Loucy (cell line): ENCODE measurements around the gene HMGXB3.

ENCODE experiments used
- EZH2phosphoT487 ChIP-seq: fragments of 200-600 bp; IDR thresholded peaks from 2 replicates; pipeline ENCODE4 v1.6.1; 2018; ENCODE audit warnings: antibody characterized with exemption, mild to moderate bottlenecking, moderate library complexity, borderline replicate concordance
- TF ChIP-seq, protein P1 (sequence below): fragments of 200-600 bp; sonication (generic); conservative IDR thresholded peaks from 2 replicates; pipeline ENCODE4 v1.5.1; 2014; ENCODE audit warnings: mild to moderate bottlenecking, antibody characterized with exemption, low read length

DNA sequence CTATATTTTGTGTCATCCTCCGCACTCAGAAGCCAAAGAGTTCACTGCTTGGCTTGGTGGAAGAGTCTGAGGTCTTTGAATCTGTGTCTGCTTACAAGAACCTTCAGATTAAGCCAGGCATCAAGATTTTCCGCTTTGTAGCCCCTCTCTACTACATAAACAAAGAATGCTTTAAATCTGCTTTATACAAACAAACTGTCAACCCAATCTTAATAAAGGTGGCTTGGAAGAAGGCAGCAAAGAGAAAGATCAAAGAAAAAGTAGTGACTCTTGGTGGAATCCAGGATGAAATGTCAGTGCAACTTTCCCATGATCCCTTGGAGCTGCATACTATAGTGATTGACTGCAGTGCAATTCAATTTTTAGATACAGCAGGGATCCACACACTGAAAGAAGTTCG, 19.3 kb upstream of the HMGXB3 start:
- TF ChIP-seq, protein P1, sequence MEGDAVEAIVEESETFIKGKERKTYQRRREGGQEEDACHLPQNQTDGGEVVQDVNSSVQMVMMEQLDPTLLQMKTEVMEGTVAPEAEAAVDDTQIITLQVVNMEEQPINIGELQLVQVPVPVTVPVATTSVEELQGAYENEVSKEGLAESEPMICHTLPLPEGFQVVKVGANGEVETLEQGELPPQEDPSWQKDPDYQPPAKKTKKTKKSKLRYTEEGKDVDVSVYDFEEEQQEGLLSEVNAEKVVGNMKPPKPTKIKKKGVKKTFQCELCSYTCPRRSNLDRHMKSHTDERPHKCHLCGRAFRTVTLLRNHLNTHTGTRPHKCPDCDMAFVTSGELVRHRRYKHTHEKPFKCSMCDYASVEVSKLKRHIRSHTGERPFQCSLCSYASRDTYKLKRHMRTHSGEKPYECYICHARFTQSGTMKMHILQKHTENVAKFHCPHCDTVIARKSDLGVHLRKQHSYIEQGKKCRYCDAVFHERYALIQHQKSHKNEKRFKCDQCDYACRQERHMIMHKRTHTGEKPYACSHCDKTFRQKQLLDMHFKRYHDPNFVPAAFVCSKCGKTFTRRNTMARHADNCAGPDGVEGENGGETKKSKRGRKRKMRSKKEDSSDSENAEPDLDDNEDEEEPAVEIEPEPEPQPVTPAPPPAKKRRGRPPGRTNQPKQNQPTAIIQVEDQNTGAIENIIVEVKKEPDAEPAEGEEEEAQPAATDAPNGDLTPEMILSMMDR: no peak
- no peak for TF ChIP-seq EZH2phosphoT487
